ENCODE results near the gene RPS6KC1.

The RPS6KC1 gene, protein sequence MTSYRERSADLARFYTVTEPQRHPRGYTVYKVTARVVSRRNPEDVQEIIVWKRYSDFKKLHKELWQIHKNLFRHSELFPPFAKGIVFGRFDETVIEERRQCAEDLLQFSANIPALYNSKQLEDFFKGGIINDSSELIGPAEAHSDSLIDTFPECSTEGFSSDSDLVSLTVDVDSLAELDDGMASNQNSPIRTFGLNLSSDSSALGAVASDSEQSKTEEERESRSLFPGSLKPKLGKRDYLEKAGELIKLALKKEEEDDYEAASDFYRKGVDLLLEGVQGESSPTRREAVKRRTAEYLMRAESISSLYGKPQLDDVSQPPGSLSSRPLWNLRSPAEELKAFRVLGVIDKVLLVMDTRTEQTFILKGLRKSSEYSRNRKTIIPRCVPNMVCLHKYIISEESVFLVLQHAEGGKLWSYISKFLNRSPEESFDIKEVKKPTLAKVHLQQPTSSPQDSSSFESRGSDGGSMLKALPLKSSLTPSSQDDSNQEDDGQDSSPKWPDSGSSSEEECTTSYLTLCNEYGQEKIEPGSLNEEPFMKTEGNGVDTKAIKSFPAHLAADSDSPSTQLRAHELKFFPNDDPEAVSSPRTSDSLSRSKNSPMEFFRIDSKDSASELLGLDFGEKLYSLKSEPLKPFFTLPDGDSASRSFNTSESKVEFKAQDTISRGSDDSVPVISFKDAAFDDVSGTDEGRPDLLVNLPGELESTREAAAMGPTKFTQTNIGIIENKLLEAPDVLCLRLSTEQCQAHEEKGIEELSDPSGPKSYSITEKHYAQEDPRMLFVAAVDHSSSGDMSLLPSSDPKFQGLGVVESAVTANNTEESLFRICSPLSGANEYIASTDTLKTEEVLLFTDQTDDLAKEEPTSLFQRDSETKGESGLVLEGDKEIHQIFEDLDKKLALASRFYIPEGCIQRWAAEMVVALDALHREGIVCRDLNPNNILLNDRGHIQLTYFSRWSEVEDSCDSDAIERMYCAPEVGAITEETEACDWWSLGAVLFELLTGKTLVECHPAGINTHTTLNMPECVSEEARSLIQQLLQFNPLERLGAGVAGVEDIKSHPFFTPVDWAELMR

DNA sequence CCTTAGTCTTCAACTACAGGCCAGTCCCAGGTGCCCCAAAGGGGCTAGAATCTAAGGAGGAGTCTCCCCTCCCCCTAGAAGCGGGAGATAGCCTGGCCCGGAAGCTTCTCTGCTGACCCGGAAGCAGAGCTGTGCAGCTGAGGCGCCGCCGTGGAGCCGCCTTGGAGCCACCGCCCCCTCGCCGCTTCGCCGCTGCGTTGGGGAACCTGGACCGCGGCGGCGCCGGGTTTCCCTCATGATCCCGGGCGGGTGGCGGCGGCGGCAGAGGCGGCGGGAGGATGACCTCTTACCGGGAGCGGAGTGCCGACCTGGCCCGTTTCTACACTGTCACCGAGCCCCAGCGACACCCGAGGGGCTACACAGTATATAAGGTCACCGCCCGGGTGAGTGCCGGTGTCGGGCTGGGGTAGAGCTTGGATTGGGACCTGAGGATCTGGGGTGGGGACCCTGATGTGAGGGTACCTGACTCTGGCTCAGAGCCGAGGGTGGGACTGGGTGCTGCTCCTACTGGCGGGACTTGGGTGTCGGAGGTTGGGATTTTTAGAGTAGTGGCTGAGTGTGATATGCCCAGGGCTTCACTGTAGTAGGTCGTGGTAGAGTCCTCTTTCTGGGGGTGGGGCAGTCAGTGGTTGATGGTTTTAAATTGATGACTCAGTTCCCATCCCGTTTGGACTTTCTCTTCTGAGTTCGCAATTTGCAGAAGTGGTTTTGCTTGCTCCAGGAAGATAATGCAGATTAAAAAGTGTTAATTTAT, at the start of gene RPS6KC1:
Gene RPS6KC1 (plus strand): TSS at position 115 of the 754 bp plus-strand sequence. CDS start 164 bp downstream, at position 279.
- TF ChIP-seq TEAD4 (IDR thresholded peaks at IDR 0.05) (no peak), ZBTB7A (IDR thresholded peaks at IDR 0.05; ENCODE audit: low read depth) (0 out of 2 replicates have a peak, but pooled peaks have one; percentile 20), YY1 (IDR thresholded peaks at IDR 0.05; ENCODE audit: low read depth) (peak; percentile 64), CEBPB (IDR thresholded peaks at IDR 0.05) (no peak), RAD21 (IDR thresholded peaks at IDR 0.05; ENCODE audit: low read depth) (no peak), NFIC (IDR thresholded peaks at IDR 0.05) (0 out of 2 replicates have a peak, but pooled peaks have one; percentile 5), EP300 (IDR thresholded peaks at IDR 0.05; ENCODE audit: borderline replicate concordance) (no peak), FOXM1 (IDR thresholded peaks at IDR 0.05; ENCODE audit: borderline replicate concordance, low read depth) (no peak), TAF1 (IDR thresholded peaks at IDR 0.05; ENCODE audit: low read depth) (peak; percentile 76), EGR1 (IDR thresholded peaks at IDR 0.05) (no peak; the same call in 1 of the 2 replicates)
- TF ChIP-seq, protein P1, sequence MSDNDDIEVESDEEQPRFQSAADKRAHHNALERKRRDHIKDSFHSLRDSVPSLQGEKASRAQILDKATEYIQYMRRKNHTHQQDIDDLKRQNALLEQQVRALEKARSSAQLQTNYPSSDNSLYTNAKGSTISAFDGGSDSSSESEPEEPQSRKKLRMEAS (IDR thresholded peaks at IDR 0.05), result peak; percentile 68; the same call in 1 of the 2 replicates
- TF ChIP-seq, protein P2, sequence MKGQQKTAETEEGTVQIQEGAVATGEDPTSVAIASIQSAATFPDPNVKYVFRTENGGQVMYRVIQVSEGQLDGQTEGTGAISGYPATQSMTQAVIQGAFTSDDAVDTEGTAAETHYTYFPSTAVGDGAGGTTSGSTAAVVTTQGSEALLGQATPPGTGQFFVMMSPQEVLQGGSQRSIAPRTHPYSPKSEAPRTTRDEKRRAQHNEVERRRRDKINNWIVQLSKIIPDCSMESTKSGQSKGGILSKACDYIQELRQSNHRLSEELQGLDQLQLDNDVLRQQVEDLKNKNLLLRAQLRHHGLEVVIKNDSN (IDR thresholded peaks at IDR 0.05), result peak; percentile 27; the same call in 1 of the 2 replicates

DNA sequence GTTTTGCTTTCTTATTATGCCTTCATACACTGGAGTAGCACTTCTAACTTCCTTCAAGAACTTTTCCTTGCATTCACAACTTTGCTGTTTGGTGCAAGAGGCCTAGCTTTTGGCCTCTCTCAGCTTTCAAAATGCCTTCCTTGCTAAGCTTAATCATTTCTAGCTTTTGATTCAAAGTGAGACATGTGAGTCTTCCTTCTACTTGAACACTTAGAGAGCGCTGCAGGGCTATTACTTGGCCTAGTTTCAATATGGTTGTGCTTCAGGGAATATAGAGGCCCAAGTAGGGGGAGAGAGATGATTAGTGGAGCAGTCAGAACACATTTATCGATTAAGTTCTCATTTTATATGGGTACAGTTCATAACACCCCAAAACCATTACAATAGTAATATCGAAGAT, 47.8 kb upstream of the RPS6KC1 start:
- TF ChIP-seq TEAD4 (IDR thresholded peaks at IDR 0.05), result no peak
- TF ChIP-seq, protein P3, sequence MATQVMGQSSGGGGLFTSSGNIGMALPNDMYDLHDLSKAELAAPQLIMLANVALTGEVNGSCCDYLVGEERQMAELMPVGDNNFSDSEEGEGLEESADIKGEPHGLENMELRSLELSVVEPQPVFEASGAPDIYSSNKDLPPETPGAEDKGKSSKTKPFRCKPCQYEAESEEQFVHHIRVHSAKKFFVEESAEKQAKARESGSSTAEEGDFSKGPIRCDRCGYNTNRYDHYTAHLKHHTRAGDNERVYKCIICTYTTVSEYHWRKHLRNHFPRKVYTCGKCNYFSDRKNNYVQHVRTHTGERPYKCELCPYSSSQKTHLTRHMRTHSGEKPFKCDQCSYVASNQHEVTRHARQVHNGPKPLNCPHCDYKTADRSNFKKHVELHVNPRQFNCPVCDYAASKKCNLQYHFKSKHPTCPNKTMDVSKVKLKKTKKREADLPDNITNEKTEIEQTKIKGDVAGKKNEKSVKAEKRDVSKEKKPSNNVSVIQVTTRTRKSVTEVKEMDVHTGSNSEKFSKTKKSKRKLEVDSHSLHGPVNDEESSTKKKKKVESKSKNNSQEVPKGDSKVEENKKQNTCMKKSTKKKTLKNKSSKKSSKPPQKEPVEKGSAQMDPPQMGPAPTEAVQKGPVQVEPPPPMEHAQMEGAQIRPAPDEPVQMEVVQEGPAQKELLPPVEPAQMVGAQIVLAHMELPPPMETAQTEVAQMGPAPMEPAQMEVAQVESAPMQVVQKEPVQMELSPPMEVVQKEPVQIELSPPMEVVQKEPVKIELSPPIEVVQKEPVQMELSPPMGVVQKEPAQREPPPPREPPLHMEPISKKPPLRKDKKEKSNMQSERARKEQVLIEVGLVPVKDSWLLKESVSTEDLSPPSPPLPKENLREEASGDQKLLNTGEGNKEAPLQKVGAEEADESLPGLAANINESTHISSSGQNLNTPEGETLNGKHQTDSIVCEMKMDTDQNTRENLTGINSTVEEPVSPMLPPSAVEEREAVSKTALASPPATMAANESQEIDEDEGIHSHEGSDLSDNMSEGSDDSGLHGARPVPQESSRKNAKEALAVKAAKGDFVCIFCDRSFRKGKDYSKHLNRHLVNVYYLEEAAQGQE (IDR thresholded peaks at IDR 0.05; ENCODE audit: low read depth), result no peak
- no peak for TF ChIP-seq CREB1 (IDR thresholded peaks at IDR 0.05; ENCODE audit: low read depth)
- TF ChIP-seq, protein P2 (IDR thresholded peaks at IDR 0.05), result no peak
- TF ChIP-seq, protein P1 (IDR thresholded peaks at IDR 0.05), result no peak
- TF ChIP-seq RAD21 (IDR thresholded peaks at IDR 0.05; ENCODE audit: low read depth), result no peak
- no peak for TF ChIP-seq ZBTB7A (IDR thresholded peaks at IDR 0.05; ENCODE audit: low read depth)
- TF ChIP-seq NFIC (IDR thresholded peaks at IDR 0.05), result no peak
- TF ChIP-seq FOXM1 (IDR thresholded peaks at IDR 0.05; ENCODE audit: borderline replicate concordance, low read depth), result no peak
- no peak for TF ChIP-seq CEBPB (IDR thresholded peaks at IDR 0.05)
- no peak for TF ChIP-seq YY1 (IDR thresholded peaks at IDR 0.05; ENCODE audit: low read depth)
- no peak for TF ChIP-seq TCF12 (IDR thresholded peaks at IDR 0.05; ENCODE audit: low read depth)

DNA sequence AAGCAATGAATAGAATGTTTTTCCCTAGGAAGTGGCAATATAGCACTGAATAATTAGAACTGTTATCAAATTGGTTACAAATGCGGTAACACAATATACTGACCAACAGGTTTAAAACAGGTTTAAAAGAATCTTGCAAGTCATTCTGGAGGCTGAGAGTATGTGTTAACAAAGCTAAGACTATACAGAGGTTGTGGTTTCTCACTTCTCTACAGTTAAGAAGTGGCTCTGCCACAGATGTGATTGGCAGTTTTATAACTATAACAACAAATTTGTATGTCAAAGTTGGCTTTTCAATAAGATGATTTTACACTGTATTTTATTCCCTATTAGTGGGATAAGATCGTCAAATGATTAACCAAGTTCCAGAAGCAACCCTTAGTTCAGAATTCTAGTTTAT, 42.5 kb upstream of the RPS6KC1 start:
- no peak for TF ChIP-seq CEBPB (IDR thresholded peaks at IDR 0.05)
- TF ChIP-seq TCF12 (IDR thresholded peaks at IDR 0.05; ENCODE audit: low read depth), result no peak
- no peak for TF ChIP-seq FOXM1 (IDR thresholded peaks at IDR 0.05; ENCODE audit: borderline replicate concordance, low read depth)
- TF ChIP-seq NFIC (IDR thresholded peaks at IDR 0.05), result no peak
- TF ChIP-seq, protein P2 (IDR thresholded peaks at IDR 0.05), result no peak
- no peak for TF ChIP-seq YY1 (IDR thresholded peaks at IDR 0.05; ENCODE audit: low read depth)
- no peak for TF ChIP-seq TEAD4 (IDR thresholded peaks at IDR 0.05)
- TF ChIP-seq, protein P3 (IDR thresholded peaks at IDR 0.05; ENCODE audit: low read depth), result no peak
- no peak for TF ChIP-seq ZBTB7A (IDR thresholded peaks at IDR 0.05; ENCODE audit: low read depth)
- TF ChIP-seq EGR1 (IDR thresholded peaks at IDR 0.05), result no peak
- TF ChIP-seq CREB1 (IDR thresholded peaks at IDR 0.05; ENCODE audit: low read depth), result no peak
- no peak for TF ChIP-seq TAF1 (IDR thresholded peaks at IDR 0.05; ENCODE audit: low read depth)
- TF ChIP-seq RAD21 (IDR thresholded peaks at IDR 0.05; ENCODE audit: low read depth), result no peak
- TF ChIP-seq, protein P1 (IDR thresholded peaks at IDR 0.05), result no peak
- no peak for TF ChIP-seq EP300 (IDR thresholded peaks at IDR 0.05; ENCODE audit: borderline replicate concordance)

Measured in Ishikawa (cell line).